OCI-LY7 (cell line): ENCODE measurements around the gene CNPY3.

ENCODE experiments used
- CTCF ChIP-seq: fragments of 200-600 bp; sonication (generic); conservative IDR thresholded peaks from 2 replicates; pipeline ENCODE4 v1.5.1; 2014; ENCODE audit warnings: mild to moderate bottlenecking, antibody characterized with exemption, low read length, moderate library complexity, mixed read lengths
- EZH2phosphoT487 ChIP-seq: fragments of 200-600 bp; sonication (generic); IDR thresholded peaks from 2 replicates; pipeline ENCODE4 v1.6.1; 2018; ENCODE audit warnings: low read depth, borderline replicate concordance, mild to moderate bottlenecking, mixed run types, antibody characterized with exemption, low read length, moderate library complexity, mixed read lengths

- TF ChIP-seq CTCF: no peak
- TF ChIP-seq EZH2phosphoT487: no peak
Observed at GRCh38 chr6:42914546-42914945, 14.7 kb upstream of the CNPY3 start.
